ENCODE data around the gene LCN6. TPM values are rescaled to one million over a fixed set of nuclear protein-coding genes. Genes with fewer than 3 reads are reported as not detected.

The LCN6 gene
- total and polyA plus RNA-seq, 9 of the 15 experiments (the other 6 are each of a cell fraction or from before 2014, with no cell fraction given), result 0.10 to 0.45 (median 0.37) TPM; not detected in 5

- TF ChIP-seq ZNF79 (CRISPR knock-in tag; IDR thresholded peaks at IDR 0.05; ENCODE audit: low read depth) (no peak), TBP (optimal IDR thresholded peaks at IDR 0.05; ENCODE audit: low read depth, low read length) (no peak), ZNF586 (CRISPR knock-in tag; conservative IDR thresholded peaks at IDR 0.05) (no peak), ZNF175 (CRISPR knock-in tag; IDR thresholded peaks at IDR 0.05; ENCODE audit: low read depth) (0 out of 2 replicates have a peak, but pooled peaks have one; percentile 37), SMAD2 (IDR thresholded peaks at IDR 0.05; ENCODE audit: low read depth, low read length) (no peak), MEF2A (IDR thresholded peaks at IDR 0.05; ENCODE audit: control insufficient read depth, low read depth, low read length) (no peak), FOXM1 (IDR thresholded peaks at IDR 0.05; ENCODE audit: low read depth) (peak; percentile 32; the same call in 1 of the 2 replicates), FOXM1 (CRISPR knock-in tag; IDR thresholded peaks at IDR 0.05; ENCODE audit: low read depth) (no peak), KAT7 (CRISPR knock-in tag; IDR thresholded peaks at IDR 0.05; ENCODE audit: borderline replicate concordance) (no peak), NEUROD1 (IDR thresholded peaks at IDR 0.05; ENCODE audit: borderline replicate concordance, low read depth, low read length, partially characterized antibody) (peak; percentile 26), TSC22D4 (tag; IDR thresholded peaks at IDR 0.05) (no peak), CHCHD3 (CRISPR knock-in tag; IDR thresholded peaks at IDR 0.05) (no peak), SMARCA5 (IDR thresholded peaks at IDR 0.05) (no peak), SMARCC2 (IDR thresholded peaks at IDR 0.05; ENCODE audit: low read depth) (peak; percentile 67), ELK1 (CRISPR knock-in tag; IDR thresholded peaks at IDR 0.05) (no peak), HDAC1 (IDR thresholded peaks at IDR 0.05) (0 out of 4 replicates have a peak, but pooled peaks of 1 of the 2 experiments have one; percentile 31), KDM5B (IDR thresholded peaks at IDR 0.05; ENCODE audit: insufficient replicate concordance, low read depth, low read length) (peak; percentile 81), SRSF9 (IDR thresholded peaks at IDR 0.05; ENCODE audit: borderline replicate concordance, low read depth, low read length) (no peak), FOXA3 (CRISPR knock-in tag; conservative IDR thresholded peaks at IDR 0.05 in 1 of 2, IDR thresholded peaks at IDR 0.05 in 1 of 2) (no peak)
- TF ChIP-seq, protein P1, sequence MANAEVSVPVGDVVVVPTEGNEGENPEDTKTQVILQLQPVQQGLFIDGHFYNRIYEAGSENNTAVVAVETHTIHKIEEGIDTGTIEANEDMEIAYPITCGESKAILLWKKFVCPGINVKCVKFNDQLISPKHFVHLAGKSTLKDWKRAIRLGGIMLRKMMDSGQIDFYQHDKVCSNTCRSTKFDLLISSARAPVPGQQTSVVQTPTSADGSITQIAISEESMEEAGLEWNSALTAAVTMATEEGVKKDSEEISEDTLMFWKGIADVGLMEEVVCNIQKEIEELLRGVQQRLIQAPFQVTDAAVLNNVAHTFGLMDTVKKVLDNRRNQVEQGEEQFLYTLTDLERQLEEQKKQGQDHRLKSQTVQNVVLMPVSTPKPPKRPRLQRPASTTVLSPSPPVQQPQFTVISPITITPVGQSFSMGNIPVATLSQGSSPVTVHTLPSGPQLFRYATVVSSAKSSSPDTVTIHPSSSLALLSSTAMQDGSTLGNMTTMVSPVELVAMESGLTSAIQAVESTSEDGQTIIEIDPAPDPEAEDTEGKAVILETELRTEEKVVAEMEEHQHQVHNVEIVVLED (CRISPR knock-in tag; IDR thresholded peaks at IDR 0.05), result no peak
- TF ChIP-seq, protein P2, sequence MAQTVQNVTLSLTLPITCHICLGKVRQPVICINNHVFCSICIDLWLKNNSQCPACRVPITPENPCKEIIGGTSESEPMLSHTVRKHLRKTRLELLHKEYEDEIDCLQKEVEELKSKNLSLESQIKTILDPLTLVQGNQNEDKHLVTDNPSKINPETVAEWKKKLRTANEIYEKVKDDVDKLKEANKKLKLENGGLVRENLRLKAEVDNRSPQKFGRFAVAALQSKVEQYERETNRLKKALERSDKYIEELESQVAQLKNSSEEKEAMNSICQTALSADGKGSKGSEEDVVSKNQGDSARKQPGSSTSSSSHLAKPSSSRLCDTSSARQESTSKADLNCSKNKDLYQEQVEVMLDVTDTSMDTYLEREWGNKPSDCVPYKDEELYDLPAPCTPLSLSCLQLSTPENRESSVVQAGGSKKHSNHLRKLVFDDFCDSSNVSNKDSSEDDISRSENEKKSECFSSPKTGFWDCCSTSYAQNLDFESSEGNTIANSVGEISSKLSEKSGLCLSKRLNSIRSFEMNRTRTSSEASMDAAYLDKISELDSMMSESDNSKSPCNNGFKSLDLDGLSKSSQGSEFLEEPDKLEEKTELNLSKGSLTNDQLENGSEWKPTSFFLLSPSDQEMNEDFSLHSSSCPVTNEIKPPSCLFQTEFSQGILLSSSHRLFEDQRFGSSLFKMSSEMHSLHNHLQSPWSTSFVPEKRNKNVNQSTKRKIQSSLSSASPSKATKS (CRISPR knock-in tag; IDR thresholded peaks at IDR 0.05), result no peak
- TF ChIP-seq, protein P3, sequence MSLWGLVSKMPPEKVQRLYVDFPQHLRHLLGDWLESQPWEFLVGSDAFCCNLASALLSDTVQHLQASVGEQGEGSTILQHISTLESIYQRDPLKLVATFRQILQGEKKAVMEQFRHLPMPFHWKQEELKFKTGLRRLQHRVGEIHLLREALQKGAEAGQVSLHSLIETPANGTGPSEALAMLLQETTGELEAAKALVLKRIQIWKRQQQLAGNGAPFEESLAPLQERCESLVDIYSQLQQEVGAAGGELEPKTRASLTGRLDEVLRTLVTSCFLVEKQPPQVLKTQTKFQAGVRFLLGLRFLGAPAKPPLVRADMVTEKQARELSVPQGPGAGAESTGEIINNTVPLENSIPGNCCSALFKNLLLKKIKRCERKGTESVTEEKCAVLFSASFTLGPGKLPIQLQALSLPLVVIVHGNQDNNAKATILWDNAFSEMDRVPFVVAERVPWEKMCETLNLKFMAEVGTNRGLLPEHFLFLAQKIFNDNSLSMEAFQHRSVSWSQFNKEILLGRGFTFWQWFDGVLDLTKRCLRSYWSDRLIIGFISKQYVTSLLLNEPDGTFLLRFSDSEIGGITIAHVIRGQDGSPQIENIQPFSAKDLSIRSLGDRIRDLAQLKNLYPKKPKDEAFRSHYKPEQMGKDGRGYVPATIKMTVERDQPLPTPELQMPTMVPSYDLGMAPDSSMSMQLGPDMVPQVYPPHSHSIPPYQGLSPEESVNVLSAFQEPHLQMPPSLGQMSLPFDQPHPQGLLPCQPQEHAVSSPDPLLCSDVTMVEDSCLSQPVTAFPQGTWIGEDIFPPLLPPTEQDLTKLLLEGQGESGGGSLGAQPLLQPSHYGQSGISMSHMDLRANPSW (CRISPR knock-in tag; IDR thresholded peaks at IDR 0.05), result no peak
These were observed 36.7 kb upstream of the LCN6 start (continued) for GRCh38 chr9:136784997-136785361.

All from K562 (cell line).